Measurements from ENCODE around the gene SNAPIN. TPM values are rescaled to one million over a fixed set of nuclear protein-coding genes. Genes with fewer than 3 reads are reported as not detected.

Gene SNAPIN
- 100 to 1,000 TPM in 1 of 4 donors, 10 to 100 TPM in 3; 64.0 to 127 (median 90.0) TPM for total RNA-seq

DNA sequence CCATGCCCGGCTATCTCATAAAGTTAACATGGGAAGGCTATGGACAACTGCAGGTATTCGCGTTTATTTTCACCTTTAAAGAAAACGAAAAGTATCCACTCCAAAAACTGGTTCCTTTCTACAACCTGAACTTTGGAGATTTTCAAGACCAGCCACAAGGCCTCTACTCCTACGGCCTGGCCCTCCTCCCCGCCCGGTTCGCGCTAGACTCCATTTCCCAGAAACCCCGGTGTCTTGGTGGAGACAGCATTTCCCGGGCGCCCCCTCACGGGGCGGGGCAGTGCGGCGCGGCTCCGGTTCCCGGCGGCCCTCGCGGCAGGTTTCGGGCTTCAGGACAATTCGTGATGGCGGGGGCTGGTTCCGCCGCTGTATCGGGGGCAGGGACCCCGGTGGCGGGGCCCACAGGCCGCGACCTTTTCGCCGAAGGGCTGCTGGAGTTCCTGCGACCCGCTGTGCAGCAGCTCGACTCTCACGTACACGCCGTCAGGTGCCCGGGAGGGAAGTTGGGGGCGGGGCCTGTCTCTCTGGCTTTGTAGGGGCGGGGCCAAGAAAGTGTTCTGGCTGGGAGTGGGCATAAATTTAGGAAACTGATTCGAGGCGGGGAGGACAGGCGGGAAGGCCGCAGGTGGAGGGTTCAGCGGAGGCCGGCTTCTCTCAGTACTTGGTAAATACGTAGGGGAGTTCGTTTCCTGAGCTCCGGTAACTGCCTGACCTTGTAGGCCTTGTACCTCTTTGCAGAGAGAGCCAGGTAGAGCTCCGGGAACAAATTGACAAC, at the start of gene SNAPIN:
Gene SNAPIN, plus strand, starts transcription at position 304 of the 775 bp plus-strand sequence. Its CDS starts 41 bp downstream, at position 345.
- H3K27ac ChIP-seq, result peak within 1 kb of the TSS; percentile 97 to 100 (median 100)
- in situ Hi-C loops (cut with MboI; ENCODE audit: low sequenced_read_pairs in 4 of 4), result loop anchor here in 2 of 4 donors (25.0 kb wide), 1 partner anchor 329 kb away; the partner anchor contains the start of genes JTB (in 2 of the 2), RAB13 (in 2 of the 2) and RPS27 (in 2 of the 2)
- no peaks in the 10 kb centered on the region for H3K9me3 ChIP-seq

GRCh38 chr1:153608742-153609584, 49.5 kb upstream of the SNAPIN start:
- Histone ChIP-seq H3K27me3 (no peaks in the 10 kb centered on the region), H3K9me3 (no peaks in the 10 kb centered on the region), H3K4me3 (peak overlapping the region; percentile 43 to 51 (median 45)), H3K4me1 (peaks cover 21 to 25% of the 10 kb centered on the region in 2 donors), H3K36me3 (peaks cover 0 to 14% of the 10 kb centered on the region in 2 donors), H3K27ac (peak overlapping the region; percentile 82 to 88 (median 84))
- TF ChIP-seq POLR2A (IDR thresholded peaks at IDR 0.05), result peak; percentile 45 to 74
- no peak for TF ChIP-seq CTCF (IDR thresholded peaks at IDR 0.05 in 4 of 5, conservative IDR thresholded peaks at IDR 0.05 in 1 of 5)
- ATAC-seq (peak; percentile 61 to 71), DNase-seq (peak; percentile 46 to 79)
- intact Hi-C loops (cut with DNase I; ENCODE audit: low total_unique reads), result no loop called here
- in situ Hi-C loops (cut with MboI; ENCODE audit: low sequenced_read_pairs in 4 of 4), result no loop called here

More for the DNA sequence above, at the start of gene SNAPIN:
- DNase-seq (peak; percentile 83 to 90), ATAC-seq (peak; percentile 94 to 97)
- TF ChIP-seq CTCF (IDR thresholded peaks at IDR 0.05 in 4 of 5, conservative IDR thresholded peaks at IDR 0.05 in 1 of 5) (peak in 2 of 5 experiments; percentile 25 to 41), POLR2A (IDR thresholded peaks at IDR 0.05) (peak; percentile 78 to 80)
- H3K36me3 ChIP-seq, result peaks cover 3 to 31% of the 10 kb centered on the region in 2 donors
- H3K27me3 ChIP-seq, result no peaks in the 10 kb centered on the region
- H3K4me1 ChIP-seq, result peaks cover 10 to 15% of the 10 kb centered on the region in 2 donors
- H3K4me3 ChIP-seq, result peak within 1 kb of the TSS; percentile 93 to 96 (median 96)
- intact Hi-C loops (cut with DNase I; ENCODE audit: low total_unique reads), result no loop called here

GRCh38 chr1:153609585-153609907, 49.0 kb upstream of the SNAPIN start:
- H3K4me1 ChIP-seq, result peaks cover 21 to 25% of the 10 kb centered on the region in 2 donors
- intact Hi-C loops (cut with DNase I; ENCODE audit: low total_unique reads) (no loop called here), in situ Hi-C loops (cut with MboI; ENCODE audit: low sequenced_read_pairs in 4 of 4) (no loop called here)
- no peaks in the 10 kb centered on the region for H3K9me3 ChIP-seq
- peak overlapping the region in 1 of 4 donors; percentile 51 for H3K4me3 ChIP-seq
- TF ChIP-seq POLR2A (IDR thresholded peaks at IDR 0.05), result no peak
- TF ChIP-seq CTCF (IDR thresholded peaks at IDR 0.05 in 4 of 5, conservative IDR thresholded peaks at IDR 0.05 in 1 of 5), result no peak
- H3K27me3 ChIP-seq, result no peaks in the 10 kb centered on the region
- ATAC-seq, result no peak
- H3K27ac ChIP-seq, result peak overlapping the region; percentile 82 to 88 (median 84)
- DNase-seq, result no peak
- H3K36me3 ChIP-seq, result peaks cover 0 to 14% of the 10 kb centered on the region in 2 donors

- in situ Hi-C loops (cut with MboI; ENCODE audit: low sequenced_read_pairs in 4 of 4), result no loop called here
- H3K4me3 ChIP-seq, result no peak overlapping the region
Measured at GRCh38 chr1:153610334-153610733, 48.2 kb upstream of the SNAPIN start.

More at GRCh38 chr1:153610334-153610733, 48.2 kb upstream of the SNAPIN start:
- H3K27ac ChIP-seq, result peak overlapping the region; percentile 82 to 88 (median 84)
- DNase-seq (no peak), ATAC-seq (peak in 1 of 2 donors; percentile 36)
- intact Hi-C loops (cut with DNase I; ENCODE audit: low total_unique reads), result loop anchor here (5.0 kb wide), 1 partner anchor 787 kb away; no protein-coding TSS in a partner anchor
- TF ChIP-seq CTCF (IDR thresholded peaks at IDR 0.05 in 4 of 5, conservative IDR thresholded peaks at IDR 0.05 in 1 of 5) (no peak), POLR2A (IDR thresholded peaks at IDR 0.05) (no peak)
- no peaks in the 10 kb centered on the region for H3K9me3 ChIP-seq
- H3K36me3 ChIP-seq, result peaks cover 0 to 14% of the 10 kb centered on the region in 2 donors
- H3K4me1 ChIP-seq, result peaks cover 21 to 25% of the 10 kb centered on the region in 2 donors
- no peaks in the 10 kb centered on the region for H3K27me3 ChIP-seq

Data from gastrocnemius medialis (tissue), 4 donors.